ENCODE results near the gene LAMA1.

GRCh38 chr18:6975084-6975483 is 142.5 kb downstream of the LAMA1 start:
- no peak for TF ChIP-seq POLR2AphosphoS5 (IDR thresholded peaks at IDR 0.05; ENCODE audit: low read depth, low read length)
- no peak for TF ChIP-seq POLR2A (IDR thresholded peaks at IDR 0.05; ENCODE audit: low read depth, low read length)
- no peak for TF ChIP-seq POU2F2 (IDR thresholded peaks at IDR 0.05; ENCODE audit: low read depth, low read length)
- TF ChIP-seq TAF1 (IDR thresholded peaks at IDR 0.05; ENCODE audit: low read depth, low read length), result no peak
- TF ChIP-seq SPI1 (IDR thresholded peaks at IDR 0.05; ENCODE audit: low read depth, low read length), result no peak

All from GM12891 (cell line).